D721Med (cell line): ENCODE results near the gene ST14.
"Not testable (repeated sequence)": the region's sequence is repeated elsewhere in the genome, so short reads cannot be mapped to it uniquely, and the experiment has no call there.

Experiments
- DNase-seq: peaks from one replicate; pipeline ENCODE4 v3.0.0; 2011; ENCODE audit warnings: low spot score; ENCODE audit not compliant: insufficient read length
- FAIRE-seq: peaks from 2 replicates; lab custom pipeline; 2011; peaks lifted over from hg19 to GRCh38; lab: Jason Lieb, UNC
- CTCF ChIP-seq: IDR thresholded peaks from 2 replicates; pipeline ENCODE4 v1.5.1; 2012; ENCODE audit warnings: mild to moderate bottlenecking, control low read depth; ENCODE audit not compliant: insufficient read depth; ENCODE audit errors: missing control alignments

The ST14 gene

GRCh38 chr11:130188047-130188446 is 28.5 kb downstream of the ST14 start:
- FAIRE-seq (no peak), DNase-seq (no peak)
- no peak for TF ChIP-seq CTCF

- DNase-seq, result no peak
- FAIRE-seq, result no peak
- no peak for TF ChIP-seq CTCF
Observed at GRCh38 chr11:130188585-130189347, 29.2 kb downstream of the ST14 start.

GRCh38 chr11:130189492-130190210 is 30.1 kb downstream of the ST14 start:
- no peak for FAIRE-seq
- DNase-seq, result no peak
- no peak for TF ChIP-seq CTCF

- TF ChIP-seq CTCF, result no peak
- FAIRE-seq (no peak), DNase-seq (no peak)
Observed at GRCh38 chr11:130190371-130190881, 30.8 kb downstream of the ST14 start.

- no peak for DNase-seq
- no peak for TF ChIP-seq CTCF
- FAIRE-seq, result no peak
Observed at GRCh38 chr11:130191896-130192295, 32.3 kb downstream of the ST14 start.

- FAIRE-seq, result no peak
- TF ChIP-seq CTCF, result no peak
- DNase-seq, result no peak
Observed at GRCh38 chr11:130192845-130193267, 33.3 kb downstream of the ST14 start.

GRCh38 chr11:130193551-130193950 is 34.0 kb downstream of the ST14 start:
- DNase-seq, FAIRE-seq: not testable (repeated sequence)
